ENCODE measurements around the gene TECPR2. TPM values are rescaled to one million over a fixed set of nuclear protein-coding genes. Genes with fewer than 3 reads are reported as not detected.

Gene TECPR2
- total RNA-seq, 1 experiment from 2014 or later = 12.2 TPM

GRCh38 chr14:102481371-102481770 is 118.6 kb downstream of the TECPR2 start:
- RAD21 ChIA-PET (ENCODE audit: low non-redundant PET in 1 of 2, low total read pairs in 2 of 2, uncharacterized antibody in 2 of 2, unreplicated experiment in 2 of 2) = no interaction called here
- intact Hi-C loops (cut with micrococcal nuclease) = no loop called here
- Histone ChIP-seq H3K4me2 (ENCODE audit: low read length) (peak overlapping the region; percentile 20; the same call in 1 of the 2 replicates), H3K4me3 (replicated peaks in 1 of 2; ENCODE audit: low read depth in 1 of 2, low read length in 2 of 2) (no peak overlapping the region), H3K36me3 (ENCODE audit: control insufficient read depth in 1 of 2, insufficient read depth in 2 of 2, low read length in 2 of 2) (no peaks in the 10 kb centered on the region), H3K79me2 (ENCODE audit: insufficient read depth, low read length) (no peaks in the 10 kb centered on the region), H2AFZ (ENCODE audit: low read depth, low read length, poor library complexity, severe bottlenecking) (no peak overlapping the region), H3K4me1 (ENCODE audit: control insufficient read depth in 1 of 2, insufficient read depth in 2 of 2, low read length in 2 of 2) (peaks cover 3 to 14% of the 10 kb centered on the region in 2 experiments; a peak in 3 of 4 replicates), H3K9me3 (ENCODE audit: control insufficient read depth in 1 of 2, insufficient read depth in 1 of 2, low read depth in 1 of 2, low read length in 2 of 2) (no peaks in the 10 kb centered on the region), H3K27ac (ENCODE audit: low read depth, low read length) (no peak overlapping the region), H3K9me2 (ENCODE audit: insufficient read depth) (no peaks in the 10 kb centered on the region), H4K20me1 (ENCODE audit: insufficient read depth) (no peaks in the 10 kb centered on the region), H3K9ac (ENCODE audit: low read length) (no peak overlapping the region), H3K27me3 (ENCODE audit: insufficient read depth, low read length) (no peaks in the 10 kb centered on the region)
- DNase-seq (ENCODE audit: low read depth, low spot score) (no peak), ATAC-seq (no peak; the same call in 1 of the 2 replicates)
- CTCF ChIA-PET = no interaction called here
- no TSS peak for BruUV-seq (replicated peaks)
- POLR2A ChIA-PET = no interaction called here
- TF ChIP-seq ELF1 (IDR thresholded peaks at IDR 0.05; ENCODE audit: borderline replicate concordance, low read depth) (no peak), RAD21 (IDR thresholded peaks at IDR 0.05; ENCODE audit: low read depth) (no peak), ATF3 (IDR thresholded peaks at IDR 0.05) (no peak), JUND (IDR thresholded peaks at IDR 0.05) (no peak), REST (IDR thresholded peaks at IDR 0.05; ENCODE audit: low read depth) (no peak), POLR2A (IDR thresholded peaks at IDR 0.05; ENCODE audit: borderline replicate concordance, extremely low read depth, insufficient read depth, insufficient read length) (no peak), FOSL1 (IDR thresholded peaks at IDR 0.05; ENCODE audit: low read depth) (no peak), MAX (IDR thresholded peaks at IDR 0.05) (no peak), SIN3A (IDR thresholded peaks at IDR 0.05; ENCODE audit: low read depth) (no peak), ZBTB33 (IDR thresholded peaks at IDR 0.05; ENCODE audit: extremely low read depth, insufficient replicate concordance, low read length) (no peak), EGR1 (IDR thresholded peaks at IDR 0.05; ENCODE audit: low read depth) (no peak), ZNF274 (IDR thresholded peaks at IDR 0.05; ENCODE audit: low read depth, low read length) (no peak), ZFX (IDR thresholded peaks at IDR 0.05) (no peak), CTCF (IDR thresholded peaks at IDR 0.05 in 2 of 3, conservative IDR thresholded peaks at IDR 0.05 in 1 of 3; ENCODE audit: borderline replicate concordance in 1 of 3, insufficient read depth in 1 of 3, low read depth in 2 of 3, low read length in 2 of 3) (no peak)
